ENCODE measurements around the gene ADIPOR1.
"Not testable (repeated sequence)": the region's sequence is repeated elsewhere in the genome, so short reads cannot be mapped to it uniquely, and the experiment has no call there.

Gene ADIPOR1

GRCh38 chr1:202957733-202958543 lies at the start of gene ADIPOR1:
Gene ADIPOR1, minus strand, starts transcription at chr1:202958312. Its CDS starts 7,242 bp downstream, at chr1:202951070.
- peak; percentile 92 for DNase-seq

- DNase-seq: peak; percentile 93
These were observed 49.1 kb upstream of the ADIPOR1 start, which contains the start of gene TMEM183A for GRCh38 chr1:203006948-203007871. Gene TMEM183A, plus strand, starts transcription at chr1:203007374. Its CDS starts 92 bp downstream, at chr1:203007466.

GRCh38 chr1:203005395-203006142 lies 47.5 kb upstream of the ADIPOR1 start:
- not testable (repeated sequence) for DNase-seq

- no peak for DNase-seq
These were observed 44.8 kb upstream of the ADIPOR1 start for GRCh38 chr1:203002951-203003350.

GRCh38 chr1:203001986-203002385 lies 43.9 kb upstream of the ADIPOR1 start:
- DNase-seq: no peak

- DNase-seq: no peak
These were observed 42.3 kb upstream of the ADIPOR1 start for GRCh38 chr1:203000217-203000944.

- peak; percentile 61 for DNase-seq
These were observed 41.0 kb upstream of the ADIPOR1 start for GRCh38 chr1:202998836-202999750.

- DNase-seq: no peak
These were observed 36.6 kb upstream of the ADIPOR1 start for GRCh38 chr1:202994756-202995155.

GRCh38 chr1:202991112-202991511 lies 33.0 kb upstream of the ADIPOR1 start:
- no peak for DNase-seq

- no peak for DNase-seq
These were observed 31.8 kb upstream of the ADIPOR1 start for GRCh38 chr1:202989879-202990278.

- DNase-seq: no peak
These were observed 29.9 kb upstream of the ADIPOR1 start for GRCh38 chr1:202987922-202988583.

- no peak for DNase-seq
These were observed 29.1 kb upstream of the ADIPOR1 start for GRCh38 chr1:202987255-202987654.

- not testable (repeated sequence) for DNase-seq
These were observed 28.0 kb upstream of the ADIPOR1 start for GRCh38 chr1:202986120-202986519.

- DNase-seq: no peak
These were observed 24.8 kb upstream of the ADIPOR1 start for GRCh38 chr1:202982715-202983430.

GRCh38 chr1:202981939-202982338 lies 23.8 kb upstream of the ADIPOR1 start:
- DNase-seq: no peak

GRCh38 chr1:202979459-202979858 lies 21.3 kb upstream of the ADIPOR1 start:
- no peak for DNase-seq

- DNase-seq: no peak
These were observed 18.5 kb upstream of the ADIPOR1 start for GRCh38 chr1:202976633-202977032.

GRCh38 chr1:202974856-202975255 lies 16.7 kb upstream of the ADIPOR1 start:
- DNase-seq: no peak

GRCh38 chr1:202972046-202972445 lies 13.9 kb upstream of the ADIPOR1 start:
- no peak for DNase-seq

- no peak for DNase-seq
These were observed 10.8 kb upstream of the ADIPOR1 start for GRCh38 chr1:202968895-202969295.
